ENCODE data around the gene LRP6.

LRP6 gene

DNA sequence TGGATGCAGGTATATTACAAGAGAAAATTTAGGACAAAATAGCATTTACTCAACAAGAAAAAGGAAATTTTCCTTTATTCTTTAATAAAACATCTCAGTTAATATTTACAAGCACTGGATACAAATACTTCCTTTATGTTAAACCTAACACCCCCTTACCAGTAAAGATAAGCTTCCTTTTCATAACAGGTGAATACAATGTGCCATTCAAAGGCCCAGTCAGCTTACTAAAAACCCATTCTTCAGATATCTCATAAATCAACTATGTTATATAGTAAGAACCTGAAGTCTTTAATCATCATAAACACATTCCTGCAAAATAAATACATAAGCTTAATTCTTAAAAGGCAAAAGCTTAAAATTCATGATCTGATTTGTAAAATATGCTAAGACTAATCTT, 52.6 kb downstream of the LRP6 start:
- TF ChIP-seq, protein P1, sequence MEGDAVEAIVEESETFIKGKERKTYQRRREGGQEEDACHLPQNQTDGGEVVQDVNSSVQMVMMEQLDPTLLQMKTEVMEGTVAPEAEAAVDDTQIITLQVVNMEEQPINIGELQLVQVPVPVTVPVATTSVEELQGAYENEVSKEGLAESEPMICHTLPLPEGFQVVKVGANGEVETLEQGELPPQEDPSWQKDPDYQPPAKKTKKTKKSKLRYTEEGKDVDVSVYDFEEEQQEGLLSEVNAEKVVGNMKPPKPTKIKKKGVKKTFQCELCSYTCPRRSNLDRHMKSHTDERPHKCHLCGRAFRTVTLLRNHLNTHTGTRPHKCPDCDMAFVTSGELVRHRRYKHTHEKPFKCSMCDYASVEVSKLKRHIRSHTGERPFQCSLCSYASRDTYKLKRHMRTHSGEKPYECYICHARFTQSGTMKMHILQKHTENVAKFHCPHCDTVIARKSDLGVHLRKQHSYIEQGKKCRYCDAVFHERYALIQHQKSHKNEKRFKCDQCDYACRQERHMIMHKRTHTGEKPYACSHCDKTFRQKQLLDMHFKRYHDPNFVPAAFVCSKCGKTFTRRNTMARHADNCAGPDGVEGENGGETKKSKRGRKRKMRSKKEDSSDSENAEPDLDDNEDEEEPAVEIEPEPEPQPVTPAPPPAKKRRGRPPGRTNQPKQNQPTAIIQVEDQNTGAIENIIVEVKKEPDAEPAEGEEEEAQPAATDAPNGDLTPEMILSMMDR (IDR thresholded peaks at IDR 0.05) = no peak
- Histone ChIP-seq H3K27me3 (no peaks in the 10 kb centered on the region), H3K27ac (no peak overlapping the region), H3K4me1 (ENCODE audit: control insufficient read depth in 1 of 2, insufficient read depth in 1 of 2, low read depth in 1 of 2, low read length in 1 of 2) (no peaks in the 10 kb centered on the region), H3K36me3 (no peaks in the 10 kb centered on the region), H3K4me3 (ENCODE audit: low read depth in 1 of 2, low read length in 1 of 2) (no peak overlapping the region), H3K9me3 (no peaks in the 10 kb centered on the region)

- Histone ChIP-seq H3K4me3 (ENCODE audit: low read depth in 1 of 2, low read length in 1 of 2) (no peak overlapping the region), H3K36me3 (no peaks in the 10 kb centered on the region), H3K9me3 (no peaks in the 10 kb centered on the region), H3K27ac (no peak overlapping the region), H3K27me3 (no peaks in the 10 kb centered on the region), H3K4me1 (ENCODE audit: control insufficient read depth in 1 of 2, insufficient read depth in 1 of 2, low read depth in 1 of 2, low read length in 1 of 2) (no peaks in the 10 kb centered on the region)
- TF ChIP-seq, protein P1 (IDR thresholded peaks at IDR 0.05) = no peak
Observed at GRCh38 chr12:12212769-12213168, 54.1 kb downstream of the LRP6 start.

- TF ChIP-seq, protein P1 (IDR thresholded peaks at IDR 0.05) = no peak
- H3K4me1 ChIP-seq (ENCODE audit: control insufficient read depth in 1 of 2, insufficient read depth in 1 of 2, low read depth in 1 of 2, low read length in 1 of 2) = no peaks in the 10 kb centered on the region
- no peak overlapping the region for H3K27ac ChIP-seq
- H3K9me3 ChIP-seq = no peaks in the 10 kb centered on the region
- no peaks in the 10 kb centered on the region for H3K36me3 ChIP-seq
- no peaks in the 10 kb centered on the region for H3K27me3 ChIP-seq
- H3K4me3 ChIP-seq (ENCODE audit: low read depth in 1 of 2, low read length in 1 of 2) = no peak overlapping the region
Observed at GRCh38 chr12:12210983-12211382, 55.9 kb downstream of the LRP6 start.

DNA sequence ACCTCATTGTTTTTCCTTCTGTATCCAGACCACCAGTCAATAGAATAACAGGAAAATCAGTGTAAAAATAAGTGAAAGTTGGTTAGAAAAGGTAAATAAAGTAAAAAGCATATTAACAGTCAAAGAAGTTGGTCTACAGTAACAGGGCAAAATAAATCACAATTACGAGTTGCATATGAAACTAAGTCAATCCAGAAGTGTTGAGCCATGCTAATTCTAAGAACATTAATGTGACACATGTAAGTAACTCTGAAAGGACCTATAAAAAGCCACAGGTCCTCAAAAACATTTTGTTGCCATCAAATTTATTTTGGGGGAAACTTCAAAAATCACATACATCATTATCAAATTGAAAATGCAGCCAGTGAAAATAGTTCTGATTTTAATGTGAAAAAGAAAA, 56.4 kb downstream of the LRP6 start:
- Histone ChIP-seq H3K27ac (no peak overlapping the region), H3K9me3 (no peaks in the 10 kb centered on the region), H3K4me1 (ENCODE audit: control insufficient read depth in 1 of 2, insufficient read depth in 1 of 2, low read depth in 1 of 2, low read length in 1 of 2) (no peaks in the 10 kb centered on the region), H3K27me3 (no peaks in the 10 kb centered on the region), H3K4me3 (ENCODE audit: low read depth in 1 of 2, low read length in 1 of 2) (no peak overlapping the region), H3K36me3 (no peaks in the 10 kb centered on the region)
- TF ChIP-seq, protein P1 (IDR thresholded peaks at IDR 0.05) = no peak

DNA sequence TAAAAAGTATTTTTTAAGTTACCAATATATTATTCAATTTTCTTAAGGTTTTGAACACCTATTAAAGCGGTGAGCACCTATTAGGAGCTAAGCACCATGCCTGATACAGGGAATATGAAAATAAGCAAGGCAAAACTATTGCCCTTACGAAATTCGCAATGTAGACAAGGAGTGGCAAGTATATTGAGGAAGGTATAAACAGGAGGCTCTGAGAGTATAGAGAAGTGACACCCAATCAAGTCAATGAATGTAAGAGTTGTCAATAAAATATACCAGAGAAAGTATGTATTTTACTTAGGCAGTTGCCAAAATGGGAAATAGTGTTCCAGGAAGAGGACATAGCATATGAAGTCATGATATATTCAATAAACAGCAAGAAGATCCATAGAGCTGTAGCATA, 57.2 kb downstream of the LRP6 start:
- no peaks in the 10 kb centered on the region for H3K4me1 ChIP-seq (ENCODE audit: control insufficient read depth in 1 of 2, insufficient read depth in 1 of 2, low read depth in 1 of 2, low read length in 1 of 2)
- TF ChIP-seq, protein P1 (IDR thresholded peaks at IDR 0.05) = no peak
- no peak overlapping the region for H3K27ac ChIP-seq
- H3K4me3 ChIP-seq (ENCODE audit: low read depth in 1 of 2, low read length in 1 of 2) = no peak overlapping the region
- no peaks in the 10 kb centered on the region for H3K9me3 ChIP-seq
- no peaks in the 10 kb centered on the region for H3K27me3 ChIP-seq
- H3K36me3 ChIP-seq = no peaks in the 10 kb centered on the region

GRCh38 chr12:12209043-12209442, 57.8 kb downstream of the LRP6 start:
- Histone ChIP-seq H3K9me3 (no peaks in the 10 kb centered on the region), H3K4me1 (ENCODE audit: control insufficient read depth in 1 of 2, insufficient read depth in 1 of 2, low read depth in 1 of 2, low read length in 1 of 2) (no peaks in the 10 kb centered on the region), H3K27me3 (no peaks in the 10 kb centered on the region), H3K4me3 (ENCODE audit: low read depth in 1 of 2, low read length in 1 of 2) (no peak overlapping the region), H3K36me3 (no peaks in the 10 kb centered on the region), H3K27ac (no peak overlapping the region)
- TF ChIP-seq, protein P1 (IDR thresholded peaks at IDR 0.05) = no peak
